Hepatocyte (in vitro differentiated cells): ENCODE measurements around the gene OLFM1. TPM values are rescaled to one million over a fixed set of nuclear protein-coding genes. Genes with fewer than 3 reads are reported as not detected.

ENCODE experiments used
- DNase-seq: peaks from one replicate; pipeline ENCODE4 v3.0.0-alpha.2; 2016; ENCODE audit warnings: low spot score
- H2AFZ ChIP-seq: fragments of 200-600 bp; sonication (generic); 2 replicates; pipeline ENCODE4 v1.6.0; 2016; ENCODE audit warnings: antibody characterized with exemption, mild to moderate bottlenecking
- H3K27ac ChIP-seq: fragments of 200-600 bp; sonication (generic); 2 replicates; pipeline ENCODE4 v1.5.1; 2016; ENCODE audit warnings: mild to moderate bottlenecking
- H3K27me3 ChIP-seq: fragments of 200-600 bp; sonication (generic); 2 replicates; pipeline ENCODE4 v1.6.1; 2016
- H3K36me3 ChIP-seq: fragments of 200-600 bp; sonication (generic); replicated peaks from 2 replicates; pipeline ENCODE4 v1.5.1; 2016; ENCODE audit warnings: low read depth; ENCODE audit not compliant: insufficient read depth
- H3K4me1 ChIP-seq: fragments of 200-600 bp; sonication (generic); 2 replicates; pipeline ENCODE4 v1.5.1; 2016; ENCODE audit warnings: mild to moderate bottlenecking, moderate library complexity; ENCODE audit not compliant: insufficient read depth
- H3K4me2 ChIP-seq: fragments of 200-600 bp; sonication (generic); 2 replicates; pipeline ENCODE4 v1.6.0; 2016
- H3K4me3 ChIP-seq: fragments of 200-600 bp; sonication (generic); 2 replicates; pipeline ENCODE4 v1.5.1; 2016; ENCODE audit warnings: mild to moderate bottlenecking
- H3K79me2 ChIP-seq: fragments of 200-600 bp; sonication (generic); 2 replicates; pipeline ENCODE4 v1.6.0; 2017; ENCODE audit warnings: mild to moderate bottlenecking
- H3K9me2 ChIP-seq: fragments of 200-600 bp; sonication (generic); replicated peaks from 2 replicates; pipeline ENCODE4 v1.6.0; 2017; ENCODE audit warnings: mild to moderate bottlenecking; ENCODE audit not compliant: insufficient read depth
- H3K9me3 ChIP-seq: fragments of 200-600 bp; sonication (generic); 2 replicates; pipeline ENCODE4 v1.5.1; 2016; ENCODE audit warnings: low read depth, mild to moderate bottlenecking
- H4K20me1 ChIP-seq: fragments of 200-600 bp; sonication (generic); 2 replicates; pipeline ENCODE4 v1.6.0; 2016; ENCODE audit warnings: mild to moderate bottlenecking; ENCODE audit not compliant: insufficient read depth, poor library complexity, severe bottlenecking
- EZH2 ChIP-seq: fragments of 200-600 bp; sonication (generic); IDR thresholded peaks from 2 replicates; pipeline ENCODE4 v1.6.1; 2016; ENCODE audit warnings: antibody characterized with exemption, mild to moderate bottlenecking, borderline replicate concordance
- EZH2phosphoT487 ChIP-seq: fragments of 200-600 bp; sonication (generic); IDR thresholded peaks from one replicate; pipeline ENCODE4 v1.6.1; 2018; ENCODE audit warnings: antibody characterized with exemption, mild to moderate bottlenecking, low read depth, moderate library complexity; ENCODE audit not compliant: unreplicated experiment, severe bottlenecking
- WGBS: methylation state at CpG from one replicate; pipeline ENCODE4 v1.1.6; 2016; ENCODE audit warnings: low lambda C conversion rate; ENCODE audit errors: missing lambda C conversion rate; 5-methylcytosine and 5-hydroxymethylcytosine counted together
- polyA plus RNA-seq: library from polyadenylated mRNA; unstranded; fragments of >200 nt; fragmentation: Nextera tagmentation; extraction: Ambion mirVana; gene quantifications from 2 replicates; pipeline ENCODE4 v1.2.1, GENCODE V29; 2016
- total RNA-seq: library from RNA; depleted of rRNA; stranded (reverse); fragments of >200 nt; gene quantifications from 2 replicates; pipeline ENCODE4 v1.2.3, GENCODE V29; 2014
- TF ChIP-seq, protein P1 (sequence below): fragments of 200-600 bp; sonication (generic); IDR thresholded peaks from 2 replicates; pipeline ENCODE4 v1.5.1; 2016; ENCODE audit warnings: antibody characterized with exemption, mild to moderate bottlenecking; ENCODE audit not compliant: poor library complexity

The OLFM1 gene
- total and polyA plus RNA-seq, 2 experiments from 2014 or later: 0.94 to 4.8 TPM

DNA sequence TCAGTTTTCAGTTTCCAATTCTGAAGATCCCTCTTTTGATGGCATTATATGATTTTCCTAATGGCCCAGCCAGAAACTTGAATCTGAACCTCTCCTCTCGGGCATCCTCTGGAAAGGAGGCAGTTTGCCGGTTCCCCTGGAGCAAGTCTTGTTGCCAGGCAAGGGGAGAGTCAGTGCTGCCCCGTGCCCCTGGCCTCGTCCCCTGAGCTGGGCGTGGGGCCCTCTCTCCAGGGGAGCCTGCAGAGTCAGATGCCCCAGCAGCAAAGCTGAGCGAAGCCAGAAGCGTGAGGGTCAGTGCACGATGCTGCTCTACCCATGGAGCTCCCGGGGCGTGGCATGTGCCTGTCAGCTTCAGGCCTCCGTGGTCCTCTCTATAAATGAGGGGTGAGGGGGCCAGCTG lies 14.0 kb downstream of the OLFM1 start:
- Histone ChIP-seq H3K4me3 (no peak overlapping the region), H3K36me3 (no peaks in the 10 kb centered on the region), H3K27me3 (peaks cover 4% of the 10 kb centered on the region), H4K20me1 (no peaks in the 10 kb centered on the region), H3K27ac (no peak overlapping the region), H3K79me2 (no peaks in the 10 kb centered on the region), H3K9me3 (no peaks in the 10 kb centered on the region), H3K4me2 (no peak overlapping the region), H2AFZ (no peak overlapping the region), H3K9me2 (no peaks in the 10 kb centered on the region), H3K4me1 (no peaks in the 10 kb centered on the region)
- TF ChIP-seq EZH2: no peak
- DNase-seq: no peak
- WGBS: 83% methylated on average over 11 of the region's 11 CpGs

- H3K36me3 ChIP-seq: no peaks in the 10 kb centered on the region
- WGBS: 85% methylated on average over 8 of the region's 8 CpGs
- TF ChIP-seq EZH2 (no peak), EZH2phosphoT487 (no peak)
- TF ChIP-seq, protein P1, sequence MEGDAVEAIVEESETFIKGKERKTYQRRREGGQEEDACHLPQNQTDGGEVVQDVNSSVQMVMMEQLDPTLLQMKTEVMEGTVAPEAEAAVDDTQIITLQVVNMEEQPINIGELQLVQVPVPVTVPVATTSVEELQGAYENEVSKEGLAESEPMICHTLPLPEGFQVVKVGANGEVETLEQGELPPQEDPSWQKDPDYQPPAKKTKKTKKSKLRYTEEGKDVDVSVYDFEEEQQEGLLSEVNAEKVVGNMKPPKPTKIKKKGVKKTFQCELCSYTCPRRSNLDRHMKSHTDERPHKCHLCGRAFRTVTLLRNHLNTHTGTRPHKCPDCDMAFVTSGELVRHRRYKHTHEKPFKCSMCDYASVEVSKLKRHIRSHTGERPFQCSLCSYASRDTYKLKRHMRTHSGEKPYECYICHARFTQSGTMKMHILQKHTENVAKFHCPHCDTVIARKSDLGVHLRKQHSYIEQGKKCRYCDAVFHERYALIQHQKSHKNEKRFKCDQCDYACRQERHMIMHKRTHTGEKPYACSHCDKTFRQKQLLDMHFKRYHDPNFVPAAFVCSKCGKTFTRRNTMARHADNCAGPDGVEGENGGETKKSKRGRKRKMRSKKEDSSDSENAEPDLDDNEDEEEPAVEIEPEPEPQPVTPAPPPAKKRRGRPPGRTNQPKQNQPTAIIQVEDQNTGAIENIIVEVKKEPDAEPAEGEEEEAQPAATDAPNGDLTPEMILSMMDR: no peak
- H3K27ac ChIP-seq: no peak overlapping the region
- H4K20me1 ChIP-seq: no peaks in the 10 kb centered on the region
- H3K9me2 ChIP-seq: no peaks in the 10 kb centered on the region
- no peak overlapping the region for H3K4me3 ChIP-seq
- no peaks in the 10 kb centered on the region for H3K4me1 ChIP-seq
- no peak overlapping the region for H2AFZ ChIP-seq
- no peak for DNase-seq
- H3K79me2 ChIP-seq: no peaks in the 10 kb centered on the region
- no peaks in the 10 kb centered on the region for H3K9me3 ChIP-seq
- peaks cover 4% of the 10 kb centered on the region for H3K27me3 ChIP-seq
- no peak overlapping the region for H3K4me2 ChIP-seq
Measured at GRCh38 chr9:135101926-135102325, 14.5 kb downstream of the OLFM1 start.

GRCh38 chr9:135102331-135102730 lies 14.9 kb downstream of the OLFM1 start:
- H3K4me2 ChIP-seq: no peak overlapping the region
- H3K9me3 ChIP-seq: no peaks in the 10 kb centered on the region
- H3K9me2 ChIP-seq: no peaks in the 10 kb centered on the region
- no peak for TF ChIP-seq EZH2
- no peak for TF ChIP-seq EZH2phosphoT487
- TF ChIP-seq, protein P1: no peak
- no peaks in the 10 kb centered on the region for H3K4me1 ChIP-seq
- H3K36me3 ChIP-seq: no peaks in the 10 kb centered on the region
- DNase-seq: no peak
- H2AFZ ChIP-seq: no peak overlapping the region
- H3K27ac ChIP-seq: no peak overlapping the region
- no peaks in the 10 kb centered on the region for H3K79me2 ChIP-seq
- peaks cover 7% of the 10 kb centered on the region for H3K27me3 ChIP-seq
- 90% methylated on average over 12 of the region's 12 CpGs for WGBS
- no peaks in the 10 kb centered on the region for H4K20me1 ChIP-seq
- no peak overlapping the region for H3K4me3 ChIP-seq

GRCh38 chr9:135103001-135103446 lies 15.6 kb downstream of the OLFM1 start:
- no peak overlapping the region for H3K4me3 ChIP-seq
- no peaks in the 10 kb centered on the region for H3K9me3 ChIP-seq
- no peak overlapping the region for H3K27ac ChIP-seq
- H3K36me3 ChIP-seq: no peaks in the 10 kb centered on the region
- no peak overlapping the region for H2AFZ ChIP-seq
- no peaks in the 10 kb centered on the region for H3K9me2 ChIP-seq
- no peaks in the 10 kb centered on the region for H3K4me1 ChIP-seq
- H3K4me2 ChIP-seq: no peak overlapping the region
- TF ChIP-seq, protein P1: no peak
- no peak for TF ChIP-seq EZH2phosphoT487
- no peak for TF ChIP-seq EZH2
- DNase-seq: no peak
- no peaks in the 10 kb centered on the region for H3K79me2 ChIP-seq
- peaks cover 12% of the 10 kb centered on the region for H3K27me3 ChIP-seq
- no peaks in the 10 kb centered on the region for H4K20me1 ChIP-seq
- WGBS: 76% methylated on average over 9 of the region's 9 CpGs
